ENCODE data around the gene SOX1.

DNA sequence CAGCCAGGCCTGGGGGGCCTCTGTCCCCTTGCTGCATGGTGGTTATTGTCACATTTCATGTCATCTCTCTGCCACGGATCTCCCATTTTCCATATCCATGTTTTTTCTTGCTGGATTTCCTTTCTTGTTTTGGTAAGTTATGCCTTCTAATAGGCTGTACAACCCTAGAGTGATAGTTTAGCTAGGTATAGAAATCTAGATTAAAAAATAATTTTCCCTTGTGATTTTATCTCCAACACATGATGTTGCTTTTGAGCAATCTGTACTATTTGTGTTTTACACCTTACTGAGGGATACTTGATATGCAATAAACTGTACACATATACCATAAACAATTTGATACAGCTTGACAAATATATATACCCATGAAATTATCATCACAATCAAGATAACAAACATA is 17.0 kb downstream of the SOX1 start:
- TF ChIP-seq EP300 (IDR thresholded peaks at IDR 0.05) (no peak), POLR2AphosphoS5 (IDR thresholded peaks at IDR 0.05) (no peak), CTCF (IDR thresholded peaks at IDR 0.05) (no peak)
